GM12873 (cell line): ENCODE measurements around the gene MED4.

ENCODE experiments used
- CTCF ChIP-seq: IDR thresholded peaks from 2 replicates; pipeline ENCODE4 v1.5.1; 2012; ENCODE audit warnings: low read depth, mild to moderate bottlenecking, moderate library complexity, low read length, control low read depth; ENCODE audit not compliant: insufficient read depth; ENCODE audit errors: missing control alignments

MED4 gene

DNA sequence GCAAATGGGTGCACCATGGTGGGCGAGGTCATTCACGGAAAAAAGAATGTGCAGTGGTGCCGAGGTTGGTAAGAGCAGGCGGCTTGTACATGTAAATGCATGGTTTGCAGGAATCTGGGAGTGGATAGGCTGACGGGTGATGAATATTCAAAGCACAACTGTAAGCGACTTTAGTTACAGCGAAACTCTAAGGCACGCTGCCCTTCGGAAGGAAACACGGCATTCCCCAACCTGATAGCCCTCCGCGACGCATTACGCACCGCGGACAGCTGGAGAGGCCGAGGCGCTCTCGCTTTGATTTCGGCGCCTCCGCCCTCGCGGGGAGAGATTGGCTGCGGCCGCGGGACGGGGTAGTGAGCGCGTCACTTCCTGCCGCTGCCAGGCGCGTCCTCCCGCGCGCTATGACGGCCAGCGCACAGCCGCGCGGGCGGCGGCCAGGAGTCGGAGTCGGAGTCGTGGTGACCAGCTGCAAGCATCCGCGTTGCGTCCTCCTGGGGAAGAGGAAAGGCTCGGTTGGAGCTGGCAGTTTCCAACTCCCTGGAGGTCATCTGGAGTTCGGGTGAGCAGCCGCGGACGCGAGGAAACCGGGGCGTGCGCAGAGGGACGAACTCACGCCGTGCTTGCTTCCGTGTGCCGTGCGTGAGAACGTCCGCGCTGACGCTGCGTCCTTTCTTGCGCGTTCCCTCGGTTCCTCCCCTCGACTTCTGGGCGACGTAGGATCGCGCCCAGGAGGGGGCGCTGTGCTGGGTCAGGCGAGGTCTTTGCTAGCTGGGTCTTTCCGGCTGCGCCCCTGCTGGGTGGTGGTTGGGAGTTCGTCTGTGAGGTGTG lies 57.3 kb downstream of the MED4 start, which contains the start of gene NUDT15:
TSS of gene NUDT15 (plus strand) at position 381 of the 828 bp plus-strand sequence. CDS start at position 402, 21 bp downstream.
- TF ChIP-seq CTCF = peak; percentile 99

DNA sequence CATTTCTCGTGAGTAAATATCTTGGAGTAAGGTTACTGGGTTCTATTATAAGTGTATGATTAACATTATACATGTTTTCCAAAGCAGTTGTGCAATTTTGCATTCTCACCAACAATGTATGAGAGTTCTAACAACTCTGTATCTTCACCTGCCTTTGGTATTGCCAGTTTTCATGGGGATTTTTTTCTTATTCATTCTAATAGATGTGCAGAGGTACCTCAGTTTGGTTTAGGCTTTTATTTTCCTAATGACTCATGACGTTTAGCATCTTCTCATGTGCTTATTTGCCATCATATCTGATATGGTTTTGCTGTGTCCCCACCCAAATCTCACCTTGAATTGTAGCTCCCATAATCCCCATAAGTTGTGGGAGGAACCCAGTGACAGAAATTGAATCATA lies 65.0 kb downstream of the MED4 start:
- no peak for TF ChIP-seq CTCF

DNA sequence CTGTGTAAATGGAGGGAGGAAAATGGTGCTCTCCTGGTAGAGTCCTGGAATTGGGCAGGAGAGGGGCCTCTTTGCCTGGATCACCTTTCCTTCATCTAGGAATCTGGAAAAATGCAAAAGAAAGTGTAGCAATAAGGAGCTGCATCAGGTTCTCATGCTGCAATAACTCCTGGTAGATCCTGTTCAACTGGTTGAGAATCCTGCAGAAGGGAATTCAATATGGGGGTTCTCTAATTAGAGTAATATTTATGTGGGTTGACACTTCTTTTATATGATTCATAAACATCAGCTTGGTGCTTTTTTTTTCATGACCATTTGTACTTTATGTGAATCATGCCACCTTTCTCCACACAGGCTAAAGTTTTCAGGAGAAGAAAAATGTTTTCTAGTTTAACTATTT lies 66.8 kb downstream of the MED4 start:
- TF ChIP-seq CTCF = no peak
